ENCODE data around the gene CORO6.

DNA sequence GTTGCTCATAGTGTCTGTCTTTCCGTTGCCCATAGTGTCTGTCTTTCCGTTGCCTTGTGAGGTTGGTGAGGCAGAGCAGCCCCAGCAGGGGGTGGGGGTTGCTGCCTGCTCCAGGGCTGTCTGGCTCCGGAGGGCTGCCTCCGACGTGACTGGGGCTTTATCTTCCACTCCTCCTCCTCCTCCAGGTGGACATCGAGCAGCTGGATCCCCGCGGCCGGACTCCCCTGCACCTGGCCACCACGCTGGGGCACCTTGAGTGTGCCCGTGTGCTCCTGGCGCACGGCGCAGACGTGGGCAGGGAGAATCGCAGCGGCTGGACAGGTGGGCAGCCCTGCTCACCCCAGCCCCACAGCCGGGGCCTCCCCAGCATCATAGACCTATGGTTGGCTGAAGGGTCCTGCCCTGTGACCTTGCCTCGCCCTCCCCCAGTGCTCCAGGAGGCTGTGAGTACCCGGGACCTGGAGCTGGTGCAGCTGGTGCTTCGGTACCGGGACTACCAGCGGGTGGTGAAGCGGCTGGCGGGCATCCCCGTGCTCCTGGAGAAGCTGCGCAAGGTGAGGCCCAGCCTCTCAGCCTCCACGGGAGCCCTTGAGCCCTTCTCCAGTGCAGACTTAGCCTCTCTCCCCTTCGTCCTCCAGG, 15.0 kb downstream of the CORO6 start:
- TF ChIP-seq JUND (IDR thresholded peaks at IDR 0.05) (no peak), TAF1 (conservative IDR thresholded peaks at IDR 0.05) (no peak), RAD21 (IDR thresholded peaks at IDR 0.05) (no peak), ZBTB33 (IDR thresholded peaks at IDR 0.05) (no peak)
- TF ChIP-seq, protein P1, sequence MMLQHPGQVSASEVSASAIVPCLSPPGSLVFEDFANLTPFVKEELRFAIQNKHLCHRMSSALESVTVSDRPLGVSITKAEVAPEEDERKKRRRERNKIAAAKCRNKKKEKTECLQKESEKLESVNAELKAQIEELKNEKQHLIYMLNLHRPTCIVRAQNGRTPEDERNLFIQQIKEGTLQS (IDR thresholded peaks at IDR 0.05): no peak
- TF ChIP-seq, protein P2, sequence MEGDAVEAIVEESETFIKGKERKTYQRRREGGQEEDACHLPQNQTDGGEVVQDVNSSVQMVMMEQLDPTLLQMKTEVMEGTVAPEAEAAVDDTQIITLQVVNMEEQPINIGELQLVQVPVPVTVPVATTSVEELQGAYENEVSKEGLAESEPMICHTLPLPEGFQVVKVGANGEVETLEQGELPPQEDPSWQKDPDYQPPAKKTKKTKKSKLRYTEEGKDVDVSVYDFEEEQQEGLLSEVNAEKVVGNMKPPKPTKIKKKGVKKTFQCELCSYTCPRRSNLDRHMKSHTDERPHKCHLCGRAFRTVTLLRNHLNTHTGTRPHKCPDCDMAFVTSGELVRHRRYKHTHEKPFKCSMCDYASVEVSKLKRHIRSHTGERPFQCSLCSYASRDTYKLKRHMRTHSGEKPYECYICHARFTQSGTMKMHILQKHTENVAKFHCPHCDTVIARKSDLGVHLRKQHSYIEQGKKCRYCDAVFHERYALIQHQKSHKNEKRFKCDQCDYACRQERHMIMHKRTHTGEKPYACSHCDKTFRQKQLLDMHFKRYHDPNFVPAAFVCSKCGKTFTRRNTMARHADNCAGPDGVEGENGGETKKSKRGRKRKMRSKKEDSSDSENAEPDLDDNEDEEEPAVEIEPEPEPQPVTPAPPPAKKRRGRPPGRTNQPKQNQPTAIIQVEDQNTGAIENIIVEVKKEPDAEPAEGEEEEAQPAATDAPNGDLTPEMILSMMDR (IDR thresholded peaks at IDR 0.05; ENCODE audit: low read depth, low read length, missing input control): no peak
- TF ChIP-seq, protein P3, sequence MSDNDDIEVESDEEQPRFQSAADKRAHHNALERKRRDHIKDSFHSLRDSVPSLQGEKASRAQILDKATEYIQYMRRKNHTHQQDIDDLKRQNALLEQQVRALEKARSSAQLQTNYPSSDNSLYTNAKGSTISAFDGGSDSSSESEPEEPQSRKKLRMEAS (IDR thresholded peaks at IDR 0.05): no peak
